DND-41 (cell line): ENCODE measurements around the gene MEG3.

Experiments used
- ATAC-seq: fragments of 200-7000 bp; cut with Tn5 transposase; 3 replicates; pipeline ENCODE4 v1.9.1; 2021; ENCODE audit warnings: low read depth; ENCODE audit not compliant: insufficient read depth
- DNase-seq: peaks from one replicate; pipeline ENCODE4 v3.0.0-alpha.2; 2020
- H2AFZ ChIP-seq: 2 replicates; pipeline ENCODE4 v1.6.0; 2012; ENCODE audit warnings: low read depth, low read length
- H3K27ac ChIP-seq: 2 replicates; pipeline ENCODE4 v1.5.1; 2012; ENCODE audit warnings: low read length, inconsistent platforms
- H3K27me3 ChIP-seq: fragments of 200-600 bp; sonication (generic); 2 replicates; pipeline ENCODE4 v1.6.0; 2012; ENCODE audit warnings: low read length, mild to moderate bottlenecking, inconsistent platforms; ENCODE audit not compliant: insufficient read depth, poor library complexity
- H3K36me3 ChIP-seq: 2 replicates; pipeline ENCODE4 v1.5.1; 2012; ENCODE audit warnings: low read length, inconsistent platforms; ENCODE audit not compliant: insufficient read depth
- H3K4me1 ChIP-seq: 2 replicates; pipeline ENCODE4 v1.5.1; 2012; ENCODE audit warnings: mild to moderate bottlenecking, low read length; ENCODE audit not compliant: insufficient read depth
- H3K4me2 ChIP-seq: 2 replicates; pipeline ENCODE4 v1.6.0; 2012; ENCODE audit warnings: mild to moderate bottlenecking, moderate library complexity, low read length, inconsistent platforms; ENCODE audit not compliant: insufficient read depth
- H3K4me3 ChIP-seq, 2 experiments: fragments of 200-600 bp in 1 of 2; shearing (Covaris generic) in 1 of 2; 2 replicates each; pipeline ENCODE4 v1.5.1; 2012 to 2016; ENCODE audit warnings: inconsistent platforms in 2 of 2, low read length in 2 of 2, mild to moderate bottlenecking in 2 of 2, low read depth in 1 of 2, moderate library complexity in 1 of 2
- H3K79me2 ChIP-seq: 2 replicates; pipeline ENCODE4 v1.6.0; 2012; ENCODE audit warnings: low read length, inconsistent platforms; ENCODE audit not compliant: insufficient read depth
- H3K9ac ChIP-seq: 2 replicates; pipeline ENCODE4 v1.6.0; 2012; ENCODE audit warnings: low read depth, mild to moderate bottlenecking, inconsistent platforms, low read length, moderate library complexity
- H3K9me3 ChIP-seq: 2 replicates; pipeline ENCODE4 v1.5.1; 2012; ENCODE audit warnings: low read length, moderate library complexity, mild to moderate bottlenecking, inconsistent platforms; ENCODE audit not compliant: insufficient read depth, severe bottlenecking
- H4K20me1 ChIP-seq: 2 replicates; pipeline ENCODE4 v1.6.0; 2012; ENCODE audit warnings: low read length; ENCODE audit not compliant: insufficient read depth
- CTCF ChIP-seq: IDR thresholded peaks from 2 replicates; pipeline ENCODE4 v1.5.1; 2012; ENCODE audit warnings: borderline replicate concordance, low read length, moderate library complexity, mild to moderate bottlenecking; ENCODE audit not compliant: poor library complexity, severe bottlenecking; ENCODE audit errors: extremely low read depth
- EZH2 ChIP-seq: IDR thresholded peaks from 3 replicates; pipeline ENCODE4 v1.6.1; 2012; ENCODE audit warnings: borderline replicate concordance, low read depth, mild to moderate bottlenecking, moderate library complexity, low read length, inconsistent platforms; ENCODE audit not compliant: severe bottlenecking

MEG3 gene

GRCh38 chr14:100857923-100858837 lies 32.3 kb downstream of the MEG3 start:
- Histone ChIP-seq H3K27ac (no peak overlapping the region), H3K36me3 (no peaks in the 10 kb centered on the region), H3K9ac (no peak overlapping the region), H3K4me2 (no peak overlapping the region), H3K4me3 (no peak overlapping the region), H3K4me1 (no peaks in the 10 kb centered on the region), H3K27me3 (peaks cover 4% of the 10 kb centered on the region), H3K79me2 (no peaks in the 10 kb centered on the region), H3K9me3 (peaks cover 4% of the 10 kb centered on the region), H2AFZ (no peak overlapping the region), H4K20me1 (no peaks in the 10 kb centered on the region)
- ATAC-seq (no peak), DNase-seq (no peak)
- TF ChIP-seq CTCF = no peak
- no peak for TF ChIP-seq EZH2

GRCh38 chr14:100858838-100859220 lies 32.9 kb downstream of the MEG3 start:
- Histone ChIP-seq H2AFZ (no peak overlapping the region), H3K79me2 (no peaks in the 10 kb centered on the region), H3K27me3 (peaks cover 4% of the 10 kb centered on the region), H3K4me3 (no peak overlapping the region), H3K9me3 (peaks cover 5% of the 10 kb centered on the region), H3K9ac (no peak overlapping the region), H3K27ac (no peak overlapping the region), H3K36me3 (no peaks in the 10 kb centered on the region), H3K4me2 (no peak overlapping the region), H4K20me1 (no peaks in the 10 kb centered on the region), H3K4me1 (no peaks in the 10 kb centered on the region)
- TF ChIP-seq CTCF (no peak), EZH2 (no peak)
- no peak for ATAC-seq
- DNase-seq = no peak

GRCh38 chr14:100859781-100860180 lies 33.9 kb downstream of the MEG3 start:
- Histone ChIP-seq H3K4me1 (no peaks in the 10 kb centered on the region), H3K27ac (no peak overlapping the region), H3K4me3 (no peak overlapping the region), H3K9me3 (peaks cover 5% of the 10 kb centered on the region), H4K20me1 (no peaks in the 10 kb centered on the region), H3K27me3 (peaks cover 4% of the 10 kb centered on the region), H3K9ac (no peak overlapping the region), H2AFZ (no peak overlapping the region), H3K4me2 (no peak overlapping the region), H3K36me3 (no peaks in the 10 kb centered on the region), H3K79me2 (no peaks in the 10 kb centered on the region)
- TF ChIP-seq CTCF = no peak
- no peak for TF ChIP-seq EZH2
- no peak for DNase-seq
- no peak for ATAC-seq
